NCI-H1105 treated with DMSO at 0.1 percent for 48 hours (cell line): ENCODE measurements around the gene MYEOV.

Experiments used
- DNase-seq: peaks from one replicate; lab custom pipeline; 2025; lab: John Stamatoyannopoulos, UW

Gene MYEOV

GRCh38 chr11:69302447-69303020 is 8.6 kb downstream of the MYEOV start:
- DNase-seq = no peak

- DNase-seq = no peak
Measured at GRCh38 chr11:69303427-69303826, 9.5 kb downstream of the MYEOV start.

- DNase-seq = no peak
Measured at GRCh38 chr11:69304258-69304657, 10.3 kb downstream of the MYEOV start.

- no peak for DNase-seq
Measured at GRCh38 chr11:69304686-69305085, 10.7 kb downstream of the MYEOV start.

GRCh38 chr11:69305885-69306540 is 12.1 kb downstream of the MYEOV start:
- no peak for DNase-seq

DNA sequence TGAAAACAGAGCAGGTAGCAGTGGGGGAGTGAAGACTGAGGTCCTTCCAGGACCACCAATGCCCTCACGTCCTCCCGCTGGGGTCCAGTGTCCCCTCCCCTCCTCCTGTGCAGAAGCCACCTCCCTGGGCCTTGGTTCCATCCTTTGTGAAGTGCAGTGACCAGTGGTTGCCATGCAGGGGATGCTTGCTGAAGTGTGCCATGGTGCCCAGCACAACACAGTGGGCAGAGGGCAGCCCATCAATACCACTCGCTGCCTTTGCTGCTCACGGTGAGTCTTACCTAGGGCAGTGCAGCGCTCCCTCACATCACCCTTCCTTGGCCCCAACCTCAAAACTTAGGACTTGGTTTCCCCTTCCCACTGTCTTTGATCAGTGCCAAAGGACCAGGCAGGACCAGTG is 12.9 kb downstream of the MYEOV start:
- DNase-seq = no peak

- DNase-seq = no peak
Measured at GRCh38 chr11:69307421-69307820, 13.5 kb downstream of the MYEOV start.

- DNase-seq = no peak
Measured at GRCh38 chr11:69307871-69308431, 14.0 kb downstream of the MYEOV start.

- no peak for DNase-seq
Measured at GRCh38 chr11:69308491-69308911, 14.5 kb downstream of the MYEOV start.

DNA sequence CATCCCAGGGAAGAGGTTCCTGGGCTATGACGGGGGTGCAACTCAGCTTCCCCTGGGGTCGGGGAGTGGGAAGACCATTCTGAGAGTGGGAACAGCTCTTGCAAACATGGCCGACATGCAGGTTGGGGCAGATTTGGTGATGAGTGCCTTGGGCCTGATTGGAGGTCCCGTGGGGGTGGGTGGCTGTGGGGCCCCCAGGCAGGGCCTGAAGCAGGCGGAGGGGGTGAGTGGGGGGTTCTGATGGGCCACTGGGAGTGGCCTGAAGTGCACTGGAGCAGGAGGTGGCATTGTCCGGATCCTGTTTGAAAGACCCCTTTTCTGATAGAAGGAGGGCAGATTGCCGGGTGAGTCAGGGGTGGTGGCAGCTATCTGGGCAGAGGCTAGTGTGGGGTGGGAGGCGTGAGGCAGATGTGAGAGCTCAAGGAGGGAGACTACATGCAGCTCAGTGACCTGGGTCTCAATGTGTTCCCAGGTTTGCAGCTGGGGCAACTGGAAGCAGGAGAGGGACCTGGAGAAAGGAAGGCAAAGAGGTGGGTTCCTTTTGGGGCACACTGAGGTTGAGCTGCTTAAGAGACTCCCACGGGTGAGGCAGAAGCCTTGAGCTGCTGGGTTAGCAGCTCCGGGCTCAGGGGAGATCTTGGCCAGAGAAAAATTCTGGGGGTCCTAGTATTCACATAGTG is 15.1 kb downstream of the MYEOV start:
- no peak for DNase-seq

DNA sequence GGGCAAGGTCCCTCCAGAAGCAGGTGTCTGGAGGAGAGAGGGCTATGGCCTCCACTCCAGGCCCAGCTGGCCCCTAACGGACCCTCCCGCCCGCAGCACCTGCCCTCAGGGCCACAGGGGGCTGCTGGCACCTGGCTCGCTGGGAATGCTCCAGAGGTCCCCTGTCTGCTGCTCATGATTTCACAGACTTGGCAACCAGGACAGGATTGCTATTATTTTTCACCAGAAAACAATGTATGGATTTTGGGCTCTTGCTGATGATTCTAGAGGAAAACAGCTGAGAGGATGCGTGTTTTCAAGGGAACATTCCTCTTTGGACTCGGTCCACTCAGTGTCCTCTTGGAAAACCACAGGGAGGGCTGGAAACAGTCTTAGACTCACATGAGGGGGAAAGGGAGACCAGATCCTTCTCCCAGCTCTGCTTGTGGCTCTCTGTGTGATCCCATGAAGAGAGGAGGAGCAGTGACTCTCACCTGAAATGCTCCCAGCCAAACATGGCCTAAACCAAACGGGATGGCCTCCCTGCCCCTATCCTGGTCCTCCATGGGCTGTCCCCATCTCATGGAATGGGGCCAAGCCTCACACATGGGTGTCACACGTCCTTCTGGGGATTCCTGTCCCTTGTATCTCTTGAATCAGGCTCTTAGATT is 15.8 kb downstream of the MYEOV start:
- DNase-seq = no peak

GRCh38 chr11:69310351-69310750 is 16.4 kb downstream of the MYEOV start:
- no peak for DNase-seq

GRCh38 chr11:69310934-69311766 is 17.2 kb downstream of the MYEOV start:
- no peak for DNase-seq

DNA sequence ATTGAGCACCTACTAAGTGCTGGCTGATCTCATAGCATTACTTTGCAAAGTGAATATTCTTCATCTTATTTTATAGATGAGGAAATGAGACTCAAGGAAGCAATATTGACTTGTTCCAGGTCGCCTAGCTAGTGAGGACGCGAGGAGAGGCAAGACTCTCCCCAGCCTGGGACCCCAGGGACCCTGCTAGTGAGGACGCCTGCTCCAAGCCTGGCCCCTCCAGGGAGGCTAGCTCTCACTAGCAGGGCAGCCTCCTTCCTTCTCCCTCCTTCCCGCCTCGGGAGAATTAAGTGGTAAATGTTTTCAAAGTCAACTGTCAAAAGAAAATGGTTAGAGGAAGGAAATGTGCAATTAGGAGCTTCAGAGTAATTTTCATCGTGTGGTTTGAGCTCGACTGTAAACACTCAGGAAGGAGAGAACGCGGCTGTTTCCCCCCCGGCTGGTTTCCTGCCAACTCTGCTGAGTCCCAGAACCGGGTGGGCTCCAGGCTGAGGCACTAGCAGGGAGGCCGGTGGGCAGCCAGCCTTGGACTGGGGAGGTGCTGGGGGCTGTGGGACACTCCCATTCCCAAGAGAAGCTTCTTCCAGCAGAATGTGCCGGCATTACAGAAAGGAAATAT is 17.9 kb downstream of the MYEOV start:
- DNase-seq = peak; percentile 44

GRCh38 chr11:69312453-69313404 is 18.8 kb downstream of the MYEOV start:
- DNase-seq = no peak

- DNase-seq = no peak
Measured at GRCh38 chr11:69313992-69314391, 20.0 kb downstream of the MYEOV start.

DNA sequence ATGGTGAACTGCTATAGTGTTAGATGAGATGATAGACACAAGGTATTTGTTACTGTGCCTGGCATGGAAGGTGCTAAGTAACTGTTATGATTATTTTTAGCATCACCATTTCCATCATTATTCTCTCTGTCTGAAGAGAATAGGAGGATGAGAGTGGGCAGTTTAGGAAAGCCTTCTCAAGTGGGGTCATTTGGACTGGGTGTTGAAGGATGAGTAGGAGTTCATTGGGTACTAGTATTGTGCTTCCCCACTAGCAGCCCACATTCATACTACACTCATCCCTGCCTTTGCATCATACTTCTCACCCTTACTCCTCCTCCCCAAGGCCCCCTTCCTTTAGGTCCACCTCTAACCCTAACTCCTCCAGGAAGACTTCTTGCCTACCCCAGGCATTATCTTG is 20.6 kb downstream of the MYEOV start:
- no peak for DNase-seq

DNA sequence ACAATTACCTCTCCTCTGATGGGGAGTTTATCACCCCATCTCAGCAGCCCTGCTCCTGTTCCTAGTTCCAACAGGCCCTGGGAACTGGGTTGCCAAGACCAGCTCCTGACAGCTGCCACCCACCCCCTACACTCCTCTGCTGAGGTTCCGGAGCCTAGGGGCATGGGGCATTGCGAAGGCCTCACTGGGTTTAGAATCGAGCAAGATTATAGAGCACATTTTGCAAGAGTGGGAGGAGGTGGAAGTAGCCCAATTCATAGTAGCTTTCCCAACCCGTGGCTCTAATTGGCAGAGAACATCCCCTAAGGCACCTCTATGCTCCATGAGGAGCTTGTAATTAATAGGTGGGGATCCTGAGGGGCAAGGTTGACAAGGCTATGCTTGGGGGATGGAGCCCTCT is 23.0 kb downstream of the MYEOV start:
- DNase-seq = no peak

DNA sequence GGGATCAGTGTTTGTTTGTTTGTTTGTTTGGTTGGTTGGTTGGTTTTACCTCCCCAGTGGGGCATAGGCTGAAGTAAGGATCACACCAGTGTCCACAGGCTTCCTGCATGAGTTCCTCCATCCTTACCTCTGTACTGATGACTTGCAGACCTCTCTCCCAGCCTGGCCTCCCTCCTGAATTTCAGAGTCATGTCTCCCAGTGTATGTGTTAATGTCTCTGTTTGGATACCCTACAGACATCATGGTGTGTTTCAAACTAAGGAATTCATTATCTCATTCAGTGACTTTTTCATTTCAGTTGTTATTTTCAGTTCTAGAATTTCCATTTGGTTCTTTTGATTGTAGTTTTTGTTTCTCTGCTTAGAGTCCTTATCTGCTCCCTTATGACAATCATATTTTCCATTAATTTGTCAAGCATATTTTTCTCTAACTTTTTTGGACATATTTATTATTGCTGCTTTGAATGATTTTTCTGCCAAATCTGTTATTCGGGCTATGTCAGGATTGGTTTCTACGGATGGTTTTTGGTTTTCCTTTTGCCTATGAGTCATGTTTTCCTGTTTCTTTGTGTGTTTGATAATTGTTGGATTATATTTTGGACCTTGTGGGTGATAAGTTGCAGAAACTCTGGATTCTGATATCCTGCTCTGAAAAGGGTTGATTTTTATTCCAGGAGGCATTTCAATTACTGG is 23.6 kb downstream of the MYEOV start:
- DNase-seq = no peak

- DNase-seq = no peak
Measured at GRCh38 chr11:69318093-69318420, 24.1 kb downstream of the MYEOV start.
